Suprapubic skin (tissue), 4 donors: ENCODE data around the gene PSPN. TPM values are rescaled to one million over a fixed set of nuclear protein-coding genes. Genes with fewer than 3 reads are reported as not detected.
A peak's percentile ranks its signal among the peaks of the same experiment; 100 is the strongest.

Experiments used
- DNase-seq, 2 donors: peaks; one replicate each; pipeline ENCODE4 v3.0.0-alpha.2; 2019; ENCODE audit warnings: low spot score in 2 of 2
- H3K27ac ChIP-seq: fragments of 200-600 bp; sonication (generic); one replicate; pipeline ENCODE4 v1.5.1; 2019
- H3K27me3 ChIP-seq: fragments of 200-600 bp; sonication (generic); one replicate; pipeline ENCODE4 v1.5.1; 2019
- H3K36me3 ChIP-seq: fragments of 200-600 bp; sonication (generic); one replicate; pipeline ENCODE4 v1.5.1; 2019
- H3K4me1 ChIP-seq: fragments of 200-600 bp; sonication (generic); one replicate; pipeline ENCODE4 v1.5.1; 2019
- H3K4me3 ChIP-seq: fragments of 200-600 bp; sonication (generic); one replicate; pipeline ENCODE4 v1.5.1; 2019; ENCODE audit warnings: mild to moderate bottlenecking
- H3K9me3 ChIP-seq: fragments of 200-600 bp; sonication (generic); one replicate; pipeline ENCODE4 v1.5.1; 2019
- EP300 ChIP-seq: sonication (generic); formaldehyde crosslinking; IDR thresholded peaks from one replicate; pipeline ENCODE4 v1.6.1; 2017; ENCODE audit warnings: antibody characterized with exemption
- POLR2A ChIP-seq, 2 donors: fragments of 450-650 bp; IDR thresholded peaks; one replicate each; pipeline ENCODE4 v1.6.1; 2017; ENCODE audit warnings: antibody characterized with exemption in 2 of 2, mild to moderate bottlenecking in 2 of 2, moderate library complexity in 2 of 2
- POLR2AphosphoS5 ChIP-seq, 3 donors: sonication (generic); formaldehyde crosslinking; IDR thresholded peaks; one replicate each; pipeline ENCODE4 v1.6.1; 2017; ENCODE audit warnings: antibody characterized with exemption in 3 of 3
- WGBS: methylation state at CpG from one replicate; pipeline ENCODE4 v1.1.5; 2018; 5-methylcytosine and 5-hydroxymethylcytosine counted together
- total RNA-seq, 4 donors: library from RNA; depleted of rRNA; stranded (reverse); fragments of >200 nt; gene quantifications; one replicate each; pipeline ENCODE4 v1.1.0, GENCODE V29; 2016
- TF ChIP-seq, protein P1 (sequence below), 2 donors: fragments of 200-600 bp in 1 of 2; fragments of 450-650 bp in 1 of 2; sonication (generic) in 1 of 2; IDR thresholded peaks; one replicate each; pipeline ENCODE4 v1.5.1; 2016 to 2019; ENCODE audit warnings: antibody characterized with exemption in 2 of 2, mild to moderate bottlenecking in 1 of 2, moderate library complexity in 1 of 2

Gene PSPN, protein sequence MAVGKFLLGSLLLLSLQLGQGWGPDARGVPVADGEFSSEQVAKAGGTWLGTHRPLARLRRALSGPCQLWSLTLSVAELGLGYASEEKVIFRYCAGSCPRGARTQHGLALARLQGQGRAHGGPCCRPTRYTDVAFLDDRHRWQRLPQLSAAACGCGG
- total RNA-seq, result 1 to 10 TPM in 3 of 4 donors, under 1 TPM in 1; 0.40 to 1.8 (median 1.4) TPM

DNA sequence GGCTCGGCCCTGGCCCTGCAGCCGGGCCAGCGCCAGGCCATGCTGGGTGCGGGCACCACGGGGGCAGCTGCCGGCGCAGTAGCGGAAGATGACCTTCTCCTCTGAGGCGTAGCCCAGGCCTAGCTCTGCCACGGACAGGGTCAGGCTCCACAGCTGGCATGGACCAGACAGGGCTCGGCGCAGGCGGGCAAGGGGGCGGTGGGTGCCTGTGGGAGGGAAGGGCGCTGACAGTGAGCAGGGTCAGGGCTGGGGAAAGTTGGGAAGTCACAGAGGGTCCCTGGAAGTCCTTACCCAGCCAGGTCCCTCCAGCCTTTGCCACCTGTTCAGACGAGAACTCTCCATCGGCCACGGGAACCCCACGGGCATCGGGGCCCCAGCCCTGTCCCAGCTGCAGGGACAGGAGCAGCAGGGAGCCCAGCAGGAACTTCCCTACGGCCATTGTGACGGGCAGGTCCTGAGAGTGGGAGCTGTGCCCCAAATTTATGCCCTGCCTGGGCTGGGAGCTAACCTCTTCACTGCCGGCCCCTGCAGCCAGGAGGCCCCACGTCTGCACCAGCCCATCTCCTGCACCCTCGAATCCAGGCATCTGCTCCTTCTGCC is at the start of gene PSPN:
PSPN (minus strand) TSS at position 523 of the 600 bp plus-strand sequence; CDS start at position 439, 84 bp downstream.
- DNase-seq, result no peak
- 40% methylated on average over 2 of the region's 25 CpGs for WGBS
- Histone ChIP-seq H3K27me3 (no peaks in the 10 kb centered on the region), H3K4me1 (peaks cover 28% of the 10 kb centered on the region), H3K27ac (no peak within 1 kb of the TSS), H3K36me3 (peaks cover 28% of the 10 kb centered on the region), H3K9me3 (no peaks in the 10 kb centered on the region), H3K4me3 (no peak within 1 kb of the TSS)
- TF ChIP-seq POLR2A (IDR thresholded peaks at IDR 0.05) (no peak), EP300 (no peak)
- TF ChIP-seq, protein P1, sequence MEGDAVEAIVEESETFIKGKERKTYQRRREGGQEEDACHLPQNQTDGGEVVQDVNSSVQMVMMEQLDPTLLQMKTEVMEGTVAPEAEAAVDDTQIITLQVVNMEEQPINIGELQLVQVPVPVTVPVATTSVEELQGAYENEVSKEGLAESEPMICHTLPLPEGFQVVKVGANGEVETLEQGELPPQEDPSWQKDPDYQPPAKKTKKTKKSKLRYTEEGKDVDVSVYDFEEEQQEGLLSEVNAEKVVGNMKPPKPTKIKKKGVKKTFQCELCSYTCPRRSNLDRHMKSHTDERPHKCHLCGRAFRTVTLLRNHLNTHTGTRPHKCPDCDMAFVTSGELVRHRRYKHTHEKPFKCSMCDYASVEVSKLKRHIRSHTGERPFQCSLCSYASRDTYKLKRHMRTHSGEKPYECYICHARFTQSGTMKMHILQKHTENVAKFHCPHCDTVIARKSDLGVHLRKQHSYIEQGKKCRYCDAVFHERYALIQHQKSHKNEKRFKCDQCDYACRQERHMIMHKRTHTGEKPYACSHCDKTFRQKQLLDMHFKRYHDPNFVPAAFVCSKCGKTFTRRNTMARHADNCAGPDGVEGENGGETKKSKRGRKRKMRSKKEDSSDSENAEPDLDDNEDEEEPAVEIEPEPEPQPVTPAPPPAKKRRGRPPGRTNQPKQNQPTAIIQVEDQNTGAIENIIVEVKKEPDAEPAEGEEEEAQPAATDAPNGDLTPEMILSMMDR (IDR thresholded peaks at IDR 0.05), result no peak

DNA sequence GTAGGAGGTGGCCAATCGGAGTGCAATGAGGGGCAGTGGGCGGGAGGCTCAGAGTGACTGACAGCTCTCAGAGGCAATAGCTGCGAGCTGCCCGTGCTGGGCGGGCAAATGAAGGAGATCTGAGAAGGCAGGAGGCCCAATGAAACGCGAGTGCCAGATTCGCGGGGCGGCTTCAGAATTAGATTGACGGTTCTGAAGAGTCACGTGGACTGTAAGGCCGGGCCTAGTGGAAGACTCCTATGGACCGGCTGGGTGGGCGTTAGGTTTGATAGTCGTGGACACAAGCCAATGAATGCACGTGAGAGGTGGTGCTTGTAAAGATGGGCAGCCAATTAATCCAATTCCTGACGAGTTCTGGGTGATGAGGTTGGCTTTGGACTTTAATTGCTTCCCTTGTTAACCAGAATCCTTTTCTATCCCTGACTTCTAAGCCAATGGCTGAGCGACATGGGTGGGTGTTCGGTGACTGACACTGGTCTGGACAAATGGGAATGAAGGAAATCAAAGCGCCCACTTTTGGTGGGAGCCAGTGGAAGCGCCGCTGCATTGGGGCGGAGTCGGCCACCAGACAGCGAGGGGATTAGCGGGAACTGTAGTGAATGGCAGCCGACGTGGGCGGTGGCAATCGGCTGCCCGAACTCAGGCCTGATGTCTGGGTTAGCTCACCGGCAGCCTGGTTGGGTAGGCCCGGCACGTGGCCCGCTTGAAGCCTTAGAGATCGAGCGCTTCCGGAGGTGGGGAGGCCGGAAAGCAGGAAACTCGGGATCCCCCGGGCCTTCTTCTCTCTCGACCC is 49.4 kb upstream of the PSPN start:
- H3K4me3 ChIP-seq, result peak overlapping the region; percentile 91
- 1% methylated on average over 31 of the region's 43 CpGs for WGBS

DNA sequence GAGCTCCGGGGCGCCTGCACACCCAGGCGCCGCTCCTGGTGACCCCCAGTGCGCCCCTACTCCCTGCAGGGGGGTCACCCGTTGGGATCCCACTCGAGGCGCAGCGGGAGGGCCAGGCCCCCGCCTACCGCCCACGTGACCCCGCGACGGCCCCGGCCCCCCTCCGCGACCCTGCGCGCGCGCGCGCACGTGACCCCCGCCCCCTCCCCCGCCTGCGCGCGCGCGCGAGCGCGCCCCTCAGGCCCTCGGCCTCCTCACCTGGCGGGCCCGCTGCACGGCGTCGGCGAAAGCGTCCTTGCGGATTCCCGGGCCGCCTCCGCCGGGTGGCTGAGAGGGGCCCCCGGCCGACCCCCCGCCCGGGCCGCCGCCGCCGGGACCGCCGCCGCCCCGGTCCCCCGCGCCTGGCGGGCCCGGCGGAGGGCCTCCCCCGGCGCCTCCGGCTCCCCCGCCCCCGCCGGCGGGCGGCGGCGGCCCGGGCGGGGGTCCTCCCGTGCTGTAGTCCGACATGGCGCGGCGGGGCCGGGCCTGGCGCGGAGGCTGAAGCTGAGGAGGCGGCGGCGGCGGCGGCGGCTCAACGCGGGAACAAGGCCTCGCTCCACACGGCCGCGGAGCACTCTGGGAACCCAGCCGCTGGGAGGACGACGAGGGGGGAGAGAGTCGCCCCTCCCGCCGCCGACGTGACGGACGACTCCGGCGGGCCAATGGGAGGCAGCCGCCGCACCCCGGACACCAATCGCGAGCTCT is 48.6 kb upstream of the PSPN start, which contains the start of gene KHSRP:
KHSRP (minus strand) TSS at position 617 of the 744 bp plus-strand sequence; CDS start at position 507, 110 bp downstream.
- WGBS, result 0% methylated on average over 21 of the region's 114 CpGs
- Histone ChIP-seq H3K36me3 (peaks cover 28% of the 10 kb centered on the region), H3K9me3 (no peaks in the 10 kb centered on the region), H3K27me3 (no peaks in the 10 kb centered on the region), H3K27ac (peak within 1 kb of the TSS; percentile 81), H3K4me1 (peaks cover 35% of the 10 kb centered on the region), H3K4me3 (peak within 1 kb of the TSS; percentile 91)
- DNase-seq, result no peak
- TF ChIP-seq POLR2AphosphoS5 (IDR thresholded peaks at IDR 0.05) (peak in 1 of 3 donors; percentile 75), POLR2A (IDR thresholded peaks at IDR 0.05) (peak in 1 of 2 donors; percentile 86)
- TF ChIP-seq, protein P1 (IDR thresholded peaks at IDR 0.05), result no peak

More for the DNA sequence above, 49.4 kb upstream of the PSPN start:
- Histone ChIP-seq H3K27ac (peak overlapping the region; percentile 81), H3K9me3 (no peaks in the 10 kb centered on the region), H3K36me3 (peaks cover 20% of the 10 kb centered on the region), H3K4me1 (peaks cover 32% of the 10 kb centered on the region), H3K27me3 (no peaks in the 10 kb centered on the region)
- peak in 2 of 3 donors; percentile 78 to 84 for TF ChIP-seq POLR2AphosphoS5 (IDR thresholded peaks at IDR 0.05)
- no peak for TF ChIP-seq EP300
- DNase-seq, result peak; percentile 100

DNA sequence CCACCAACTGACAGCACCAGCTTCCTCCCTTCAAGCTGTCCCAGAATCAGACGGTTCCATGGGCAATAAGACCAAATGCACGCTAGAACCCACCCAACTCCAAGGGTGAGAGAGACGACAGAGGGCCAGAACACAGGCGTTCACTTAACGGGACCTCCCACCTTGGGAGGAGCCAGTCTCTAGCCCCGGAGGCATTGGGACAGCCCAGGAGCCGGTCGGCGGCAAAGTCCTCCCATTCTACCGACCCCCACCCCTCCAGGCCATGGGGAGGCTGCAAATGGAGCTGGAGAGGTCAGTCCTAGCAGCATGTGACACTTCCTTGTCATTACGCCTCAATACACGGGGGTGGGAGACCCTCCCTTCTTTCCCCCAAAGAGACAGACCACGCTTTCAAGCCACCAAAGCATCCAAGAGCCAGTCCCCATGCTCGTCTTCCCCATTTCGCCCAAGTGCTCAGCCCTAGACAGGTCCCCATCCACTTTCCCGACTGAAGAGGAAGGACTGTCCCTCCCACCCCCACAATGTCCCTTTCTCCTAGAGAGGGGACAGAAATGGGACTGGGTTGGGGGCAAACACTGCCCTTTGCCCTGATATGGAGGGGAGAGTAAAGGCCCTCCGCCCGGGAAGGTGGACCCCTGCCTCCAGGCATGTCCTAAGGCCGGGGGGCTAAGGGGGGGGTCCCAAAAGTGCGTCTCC is 47.9 kb upstream of the PSPN start:
- Histone ChIP-seq H3K27me3 (no peaks in the 10 kb centered on the region), H3K9me3 (no peaks in the 10 kb centered on the region), H3K27ac (peak overlapping the region; percentile 81), H3K36me3 (peaks cover 35% of the 10 kb centered on the region), H3K4me1 (peaks cover 35% of the 10 kb centered on the region), H3K4me3 (peak overlapping the region; percentile 91)
- TF ChIP-seq EP300 (no peak), POLR2A (IDR thresholded peaks at IDR 0.05) (no peak), POLR2AphosphoS5 (IDR thresholded peaks at IDR 0.05) (no peak)
- TF ChIP-seq, protein P1 (IDR thresholded peaks at IDR 0.05), result no peak
- 0% methylated on average over 11 of the region's 20 CpGs for WGBS
- no peak for DNase-seq
